Neural cell (in vitro differentiated cells): ENCODE results near the gene TULP4. TPM values are rescaled to one million over a fixed set of nuclear protein-coding genes. Genes with fewer than 3 reads are reported as not detected.

Experiments used
- H2AFZ ChIP-seq: fragments of 200-600, 300-800 bp; sonication (generic), shearing (Covaris generic); 2 replicates; pipeline ENCODE4 v1.6.0; 2014; ENCODE audit warnings: low read depth, mild to moderate bottlenecking, antibody characterized with exemption, low read length, moderate library complexity
- H3F3A ChIP-seq: fragments of 200-600 bp; shearing (Covaris generic); 2 replicates; pipeline ENCODE4 v1.6.1; 2016; ENCODE audit warnings: mild to moderate bottlenecking, moderate library complexity, mixed read lengths, antibody characterized with exemption, low read length; ENCODE audit not compliant: insufficient read depth, poor library complexity, severe bottlenecking
- H3K27ac ChIP-seq: fragments of 200-600, 300-800 bp; sonication (generic), shearing (Covaris generic); 2 replicates; pipeline ENCODE4 v1.5.1; 2014; ENCODE audit warnings: mild to moderate bottlenecking, low read length, moderate library complexity
- H3K27me3 ChIP-seq: fragments of 300-800, 200-600 bp; sonication (generic), shearing (Covaris generic); 2 replicates; pipeline ENCODE4 v1.6.0; 2014; ENCODE audit warnings: mild to moderate bottlenecking, low read depth, low read length, moderate library complexity; ENCODE audit not compliant: insufficient read depth
- H3K36me3 ChIP-seq: fragments of 300-800, 200-600 bp; sonication (generic), shearing (Covaris generic); 2 replicates; pipeline ENCODE4 v1.5.1; 2014; ENCODE audit warnings: mild to moderate bottlenecking, antibody characterized with exemption, low read length, moderate library complexity; ENCODE audit not compliant: insufficient read depth
- H3K4me2 ChIP-seq: fragments of 300-800, 200-600 bp; sonication (generic), shearing (Covaris generic); 2 replicates; pipeline ENCODE4 v1.6.0; 2014; ENCODE audit warnings: mild to moderate bottlenecking, low read length
- H3K4me3 ChIP-seq: fragments of 300-800, 200-600 bp; sonication (generic), shearing (Covaris generic); 2 replicates; pipeline ENCODE4 v1.5.1; 2014; ENCODE audit warnings: mild to moderate bottlenecking, low read length, moderate library complexity
- H3K79me2 ChIP-seq: fragments of 200-600 bp; shearing (Covaris generic); replicated peaks from 2 replicates; pipeline ENCODE4 v1.6.0; 2014; ENCODE audit warnings: mild to moderate bottlenecking, low read length, moderate library complexity; ENCODE audit not compliant: insufficient read depth
- H3K9ac ChIP-seq: fragments of 300-800, 200-600 bp; sonication (generic), shearing (Covaris generic); 2 replicates; pipeline ENCODE4 v1.6.1; 2016; ENCODE audit warnings: mild to moderate bottlenecking, low read length, mixed read lengths
- H3K9me2 ChIP-seq: fragments of 200-600 bp; shearing (Covaris generic); 2 replicates; pipeline ENCODE4 v1.6.1; 2016; ENCODE audit warnings: mild to moderate bottlenecking, low read length, mixed read lengths; ENCODE audit not compliant: insufficient read depth
- H3K9me3 ChIP-seq: fragments of 200-600, 300-800 bp; sonication (generic), shearing (Covaris generic); 2 replicates; pipeline ENCODE4 v1.6.1; 2016; ENCODE audit warnings: mild to moderate bottlenecking, mixed run types, low read length, moderate library complexity, mixed read lengths
- H4K20me1 ChIP-seq: fragments of 200-600 bp; shearing (Covaris generic); 2 replicates; pipeline ENCODE4 v1.6.1; 2016; ENCODE audit warnings: mild to moderate bottlenecking, mixed run types; ENCODE audit not compliant: insufficient read depth
- EP300 ChIP-seq: fragments of 450-650 bp; conservative IDR thresholded peaks from 2 replicates; pipeline ENCODE4 v1.6.1; 2014; ENCODE audit warnings: antibody characterized with exemption, mild to moderate bottlenecking, moderate library complexity; ENCODE audit not compliant: poor library complexity, severe bottlenecking
- EZH2 ChIP-seq: fragments of 200-600, 300-800 bp; shearing (Covaris generic), sonication (generic); IDR thresholded peaks from 2 replicates; pipeline ENCODE4 v1.6.1; 2014; ENCODE audit warnings: antibody characterized with exemption, low read length, borderline replicate concordance, mild to moderate bottlenecking; ENCODE audit not compliant: insufficient read depth, poor library complexity, severe bottlenecking
- MXI1 ChIP-seq: fragments of 450-650 bp; conservative IDR thresholded peaks from 2 replicates; pipeline ENCODE4 v1.6.1; 2014; ENCODE audit warnings: antibody characterized with exemption, mild to moderate bottlenecking; ENCODE audit not compliant: poor library complexity, severe bottlenecking
- POLR2AphosphoS5 ChIP-seq: IDR thresholded peaks from 2 replicates; pipeline ENCODE4 v1.6.1; 2012
- RAD21 ChIP-seq: fragments of 450-650 bp; conservative IDR thresholded peaks from 2 replicates; pipeline ENCODE4 v1.6.1; 2014; ENCODE audit warnings: antibody characterized with exemption, mild to moderate bottlenecking, moderate library complexity
- SMC3 ChIP-seq: fragments of 450-650 bp; conservative IDR thresholded peaks from 2 replicates; pipeline ENCODE4 v1.6.1; 2014; ENCODE audit warnings: antibody characterized with exemption, mild to moderate bottlenecking, moderate library complexity; ENCODE audit not compliant: poor library complexity
- TAF1 ChIP-seq: IDR thresholded peaks from 2 replicates; pipeline ENCODE4 v1.6.1; 2012; ENCODE audit warnings: low read depth
- polyA plus RNA-seq: library from polyadenylated mRNA; depleted of rRNA; stranded (reverse); fragments of >200 nt; gene quantifications from 2 replicates; pipeline ENCODE4 v1.2.3, GENCODE V29; 2014
- TF ChIP-seq, protein P1 (sequence below): IDR thresholded peaks from 2 replicates; pipeline ENCODE4 v1.6.1; 2012; ENCODE audit warnings: borderline replicate concordance
- TF ChIP-seq, protein P2 (sequence below): fragments of 450-650 bp; IDR thresholded peaks from 2 replicates; pipeline ENCODE4 v1.5.1; 2014; ENCODE audit warnings: antibody characterized with exemption, mild to moderate bottlenecking, moderate library complexity; ENCODE audit not compliant: poor library complexity, severe bottlenecking

Gene TULP4
- polyA plus RNA-seq, 1 donor from 2014 or later: 30.6 TPM

DNA sequence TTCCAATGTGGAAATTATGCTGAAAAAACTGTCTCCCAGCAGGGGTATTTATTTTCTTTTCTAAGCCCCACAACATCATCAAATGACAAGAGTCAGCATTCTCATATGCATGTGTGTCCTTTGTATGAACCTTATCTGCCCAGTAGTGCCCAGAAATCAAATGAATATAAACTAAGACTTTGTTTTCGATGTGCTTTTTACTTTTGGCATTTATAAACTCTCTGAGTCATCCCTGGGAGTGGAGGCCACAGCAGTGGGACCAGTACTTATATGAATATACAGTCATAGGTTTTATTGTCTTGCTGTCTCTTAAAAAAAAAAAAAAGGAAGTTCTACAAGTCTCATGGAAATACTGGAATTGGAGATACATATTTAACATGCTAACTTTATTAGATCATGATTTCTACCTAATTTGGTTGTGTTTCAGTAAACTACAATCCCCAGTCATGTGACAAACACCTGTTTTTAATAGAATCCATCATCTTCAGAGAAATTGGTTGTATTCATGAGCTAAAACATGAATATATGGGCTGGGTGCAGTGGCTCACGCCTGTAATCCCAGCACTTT is 148.4 kb downstream of the TULP4 start:
- Histone ChIP-seq H2AFZ (no peak overlapping the region), H3K36me3 (peaks cover 9% of the 10 kb centered on the region), H3K27ac (no peak overlapping the region), H3K27me3 (no peaks in the 10 kb centered on the region), H3K9me3 (no peaks in the 10 kb centered on the region), H4K20me1 (no peaks in the 10 kb centered on the region), H3K4me3 (no peak overlapping the region), H3F3A (no peaks in the 10 kb centered on the region), H3K9me2 (no peaks in the 10 kb centered on the region), H3K9ac (no peak overlapping the region), H3K4me2 (no peak overlapping the region), H3K79me2 (no peaks in the 10 kb centered on the region)
- TF ChIP-seq SMC3 (no peak), RAD21 (no peak), EZH2 (no peak), POLR2AphosphoS5 (no peak), EP300 (no peak), TAF1 (no peak), MXI1 (no peak)
- TF ChIP-seq, protein P1, sequence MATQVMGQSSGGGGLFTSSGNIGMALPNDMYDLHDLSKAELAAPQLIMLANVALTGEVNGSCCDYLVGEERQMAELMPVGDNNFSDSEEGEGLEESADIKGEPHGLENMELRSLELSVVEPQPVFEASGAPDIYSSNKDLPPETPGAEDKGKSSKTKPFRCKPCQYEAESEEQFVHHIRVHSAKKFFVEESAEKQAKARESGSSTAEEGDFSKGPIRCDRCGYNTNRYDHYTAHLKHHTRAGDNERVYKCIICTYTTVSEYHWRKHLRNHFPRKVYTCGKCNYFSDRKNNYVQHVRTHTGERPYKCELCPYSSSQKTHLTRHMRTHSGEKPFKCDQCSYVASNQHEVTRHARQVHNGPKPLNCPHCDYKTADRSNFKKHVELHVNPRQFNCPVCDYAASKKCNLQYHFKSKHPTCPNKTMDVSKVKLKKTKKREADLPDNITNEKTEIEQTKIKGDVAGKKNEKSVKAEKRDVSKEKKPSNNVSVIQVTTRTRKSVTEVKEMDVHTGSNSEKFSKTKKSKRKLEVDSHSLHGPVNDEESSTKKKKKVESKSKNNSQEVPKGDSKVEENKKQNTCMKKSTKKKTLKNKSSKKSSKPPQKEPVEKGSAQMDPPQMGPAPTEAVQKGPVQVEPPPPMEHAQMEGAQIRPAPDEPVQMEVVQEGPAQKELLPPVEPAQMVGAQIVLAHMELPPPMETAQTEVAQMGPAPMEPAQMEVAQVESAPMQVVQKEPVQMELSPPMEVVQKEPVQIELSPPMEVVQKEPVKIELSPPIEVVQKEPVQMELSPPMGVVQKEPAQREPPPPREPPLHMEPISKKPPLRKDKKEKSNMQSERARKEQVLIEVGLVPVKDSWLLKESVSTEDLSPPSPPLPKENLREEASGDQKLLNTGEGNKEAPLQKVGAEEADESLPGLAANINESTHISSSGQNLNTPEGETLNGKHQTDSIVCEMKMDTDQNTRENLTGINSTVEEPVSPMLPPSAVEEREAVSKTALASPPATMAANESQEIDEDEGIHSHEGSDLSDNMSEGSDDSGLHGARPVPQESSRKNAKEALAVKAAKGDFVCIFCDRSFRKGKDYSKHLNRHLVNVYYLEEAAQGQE: no peak
- TF ChIP-seq, protein P2, sequence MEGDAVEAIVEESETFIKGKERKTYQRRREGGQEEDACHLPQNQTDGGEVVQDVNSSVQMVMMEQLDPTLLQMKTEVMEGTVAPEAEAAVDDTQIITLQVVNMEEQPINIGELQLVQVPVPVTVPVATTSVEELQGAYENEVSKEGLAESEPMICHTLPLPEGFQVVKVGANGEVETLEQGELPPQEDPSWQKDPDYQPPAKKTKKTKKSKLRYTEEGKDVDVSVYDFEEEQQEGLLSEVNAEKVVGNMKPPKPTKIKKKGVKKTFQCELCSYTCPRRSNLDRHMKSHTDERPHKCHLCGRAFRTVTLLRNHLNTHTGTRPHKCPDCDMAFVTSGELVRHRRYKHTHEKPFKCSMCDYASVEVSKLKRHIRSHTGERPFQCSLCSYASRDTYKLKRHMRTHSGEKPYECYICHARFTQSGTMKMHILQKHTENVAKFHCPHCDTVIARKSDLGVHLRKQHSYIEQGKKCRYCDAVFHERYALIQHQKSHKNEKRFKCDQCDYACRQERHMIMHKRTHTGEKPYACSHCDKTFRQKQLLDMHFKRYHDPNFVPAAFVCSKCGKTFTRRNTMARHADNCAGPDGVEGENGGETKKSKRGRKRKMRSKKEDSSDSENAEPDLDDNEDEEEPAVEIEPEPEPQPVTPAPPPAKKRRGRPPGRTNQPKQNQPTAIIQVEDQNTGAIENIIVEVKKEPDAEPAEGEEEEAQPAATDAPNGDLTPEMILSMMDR: no peak

DNA sequence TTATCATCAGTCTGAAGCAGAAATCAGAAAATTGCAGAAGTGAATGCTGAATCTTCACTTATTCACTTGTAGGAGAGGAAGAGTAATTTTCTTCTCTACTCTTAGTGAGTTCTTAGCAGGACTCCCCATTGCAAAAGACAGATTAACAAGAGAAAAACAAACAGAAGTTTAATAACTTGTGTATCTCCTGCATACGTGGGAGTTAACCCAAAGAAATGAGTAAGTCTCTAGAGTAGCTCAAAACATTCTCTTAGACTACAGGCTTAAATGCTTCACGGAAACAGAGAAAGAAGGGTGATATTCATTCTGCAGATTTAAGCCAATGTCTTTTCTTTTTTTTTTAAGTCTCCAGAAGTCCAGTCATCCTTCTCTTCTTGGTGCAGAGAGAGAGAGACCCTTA is 149.7 kb downstream of the TULP4 start:
- Histone ChIP-seq H3K4me2 (no peak overlapping the region), H3F3A (no peaks in the 10 kb centered on the region)
- TF ChIP-seq, protein P2: no peak
- no peak for TF ChIP-seq SMC3
- TF ChIP-seq POLR2AphosphoS5: no peak
- no peak for TF ChIP-seq EP300
- no peak for TF ChIP-seq TAF1
- TF ChIP-seq MXI1: no peak
- TF ChIP-seq EZH2: no peak
- TF ChIP-seq, protein P1: no peak
- no peak for TF ChIP-seq RAD21

More for the DNA sequence above, 149.7 kb downstream of the TULP4 start:
- Histone ChIP-seq H3K27me3 (no peaks in the 10 kb centered on the region), H3K9me3 (no peaks in the 10 kb centered on the region), H3K4me3 (no peak overlapping the region), H3K27ac (no peak overlapping the region), H2AFZ (no peak overlapping the region), H3K36me3 (peaks cover 9% of the 10 kb centered on the region), H3K9me2 (no peaks in the 10 kb centered on the region), H3K79me2 (no peaks in the 10 kb centered on the region), H4K20me1 (no peaks in the 10 kb centered on the region), H3K9ac (no peak overlapping the region)
